ENCODE data around the gene ITGA11.

ITGA11 gene

DNA sequence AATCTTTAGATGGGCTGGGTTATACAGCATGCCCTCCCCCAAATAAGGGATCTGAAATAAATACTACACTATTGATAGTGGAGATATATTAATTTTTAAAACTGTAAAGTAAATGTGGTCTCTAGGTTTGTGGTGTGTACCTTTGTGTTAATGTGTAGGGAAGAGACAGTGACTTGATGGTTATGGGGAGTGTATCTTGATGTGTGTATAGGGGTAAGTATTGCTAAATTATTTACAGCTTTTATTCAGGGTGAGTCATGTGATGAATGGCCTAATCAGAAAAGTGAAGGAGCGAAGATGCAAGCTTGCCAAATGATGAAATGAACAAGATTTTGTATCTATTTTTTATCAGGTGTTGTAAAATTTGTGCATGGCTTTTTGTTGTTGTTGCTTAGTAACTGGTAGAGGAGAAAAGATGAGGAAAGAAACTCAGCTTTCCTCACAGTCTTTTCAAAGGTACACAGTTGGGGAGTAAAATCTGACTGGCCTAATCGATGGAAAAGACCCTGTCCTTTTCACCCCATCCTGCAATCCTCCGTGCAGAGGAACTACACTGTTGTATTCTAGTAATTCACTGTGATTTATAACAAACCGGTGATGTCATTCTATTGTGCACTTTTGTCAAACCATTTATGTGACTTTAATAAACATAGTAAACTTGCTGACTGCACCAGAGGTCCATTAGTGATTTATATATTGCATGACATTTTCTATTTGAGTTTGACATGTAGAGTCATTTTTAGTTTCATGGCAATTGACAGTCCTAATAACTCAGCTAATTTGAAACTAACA, 136.8 kb downstream of the ITGA11 start:
- no peak for DNase-seq (ENCODE audit: low read depth in 3 of 3, low spot score in 1 of 3)

DNA sequence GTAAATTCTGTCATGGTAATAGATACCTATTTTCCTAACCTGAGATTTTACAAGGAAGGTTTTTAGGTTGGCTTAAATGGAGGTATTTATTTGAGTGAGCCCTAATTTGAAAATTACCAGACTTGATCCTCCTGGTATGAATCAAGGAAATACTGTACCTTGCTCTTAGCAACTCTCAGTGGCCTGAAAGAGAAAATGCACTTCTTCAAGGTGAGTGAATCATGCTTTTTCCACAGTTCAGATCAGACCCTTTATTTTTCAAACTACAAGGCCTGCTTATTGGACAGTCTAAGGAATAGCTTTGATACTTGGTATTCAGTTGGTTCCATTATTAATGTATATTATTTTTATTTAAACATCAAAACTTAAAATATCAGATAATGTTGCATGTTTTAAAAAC, 139.0 kb downstream of the ITGA11 start:
- DNase-seq (ENCODE audit: low read depth in 3 of 3, low spot score in 1 of 3): no peak

DNA sequence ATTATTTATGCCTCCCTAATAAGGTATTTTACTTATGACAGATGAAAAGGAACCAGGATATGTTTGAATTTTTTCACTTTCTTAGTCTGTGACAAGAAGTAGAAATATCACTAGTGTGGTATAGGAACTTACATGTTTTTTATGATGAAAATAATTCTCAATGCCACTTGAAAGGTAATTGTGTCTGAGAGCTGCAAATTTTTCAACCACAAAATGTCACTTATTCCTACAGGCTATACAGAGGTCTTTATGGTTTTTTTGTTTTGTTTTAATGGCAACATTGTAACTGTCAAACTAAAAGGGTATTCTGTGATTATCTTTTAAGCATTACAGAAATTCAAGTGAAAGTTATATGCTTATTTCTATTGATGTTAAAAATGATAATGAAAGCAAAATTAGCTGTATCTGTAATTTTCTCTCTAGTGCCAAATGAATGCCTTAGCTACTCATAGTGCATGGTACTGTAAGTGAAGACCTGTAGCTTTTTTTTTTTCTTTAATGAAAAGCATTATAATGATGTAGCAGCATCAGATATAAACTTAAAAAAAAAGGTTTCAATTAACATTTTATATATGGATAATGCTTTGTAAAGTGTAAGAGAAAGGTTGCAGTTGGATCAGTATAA, 139.7 kb downstream of the ITGA11 start:
- DNase-seq (ENCODE audit: low read depth in 3 of 3, low spot score in 1 of 3): no peak

DNA sequence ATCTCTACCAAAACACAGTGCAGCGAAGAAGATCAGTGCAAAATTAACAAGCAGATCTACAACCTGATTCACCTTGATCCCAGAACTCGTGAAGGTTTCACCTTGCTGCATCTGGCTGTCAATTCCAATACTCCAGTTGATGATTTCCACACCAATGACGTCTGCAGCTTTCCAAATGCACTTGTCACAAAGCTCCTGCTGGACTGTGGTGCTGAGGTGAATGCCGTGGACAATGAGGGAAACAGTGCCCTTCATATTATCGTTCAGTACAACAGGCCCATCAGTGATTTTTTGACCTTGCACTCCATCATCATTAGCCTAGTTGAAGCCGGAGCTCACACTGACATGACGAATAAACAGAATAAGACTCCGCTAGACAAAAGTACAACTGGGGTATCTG, 141.2 kb downstream of the ITGA11 start:
- DNase-seq (ENCODE audit: low read depth in 3 of 3, low spot score in 1 of 3): no peak

DNA sequence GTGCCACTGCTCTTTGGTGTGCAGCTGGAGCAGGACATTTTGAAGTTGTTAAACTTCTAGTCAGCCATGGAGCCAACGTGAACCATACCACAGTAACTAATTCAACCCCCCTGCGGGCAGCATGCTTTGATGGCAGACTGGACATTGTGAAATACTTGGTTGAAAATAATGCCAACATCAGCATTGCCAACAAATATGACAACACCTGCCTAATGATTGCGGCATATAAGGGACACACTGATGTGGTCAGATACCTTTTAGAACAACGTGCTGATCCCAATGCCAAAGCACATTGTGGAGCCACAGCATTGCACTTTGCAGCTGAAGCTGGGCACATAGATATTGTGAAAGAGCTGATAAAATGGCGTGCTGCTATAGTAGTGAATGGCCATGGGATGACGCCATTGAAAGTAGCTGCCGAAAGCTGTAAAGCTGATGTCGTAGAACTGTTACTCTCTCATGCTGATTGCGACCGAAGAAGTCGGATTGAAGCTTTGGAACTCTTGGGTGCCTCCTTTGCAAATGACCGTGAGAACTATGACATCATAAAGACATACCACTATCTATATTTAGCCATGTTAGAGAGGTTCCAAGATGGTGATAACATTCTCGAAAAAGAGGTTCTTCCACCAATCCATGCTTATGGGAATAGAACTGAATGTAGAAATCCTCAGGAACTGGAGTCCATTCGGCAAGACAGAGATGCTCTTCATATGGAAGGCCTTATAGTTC, 142.2 kb downstream of the ITGA11 start:
- no peak for DNase-seq (ENCODE audit: low read depth in 3 of 3, low spot score in 1 of 3)

DNA sequence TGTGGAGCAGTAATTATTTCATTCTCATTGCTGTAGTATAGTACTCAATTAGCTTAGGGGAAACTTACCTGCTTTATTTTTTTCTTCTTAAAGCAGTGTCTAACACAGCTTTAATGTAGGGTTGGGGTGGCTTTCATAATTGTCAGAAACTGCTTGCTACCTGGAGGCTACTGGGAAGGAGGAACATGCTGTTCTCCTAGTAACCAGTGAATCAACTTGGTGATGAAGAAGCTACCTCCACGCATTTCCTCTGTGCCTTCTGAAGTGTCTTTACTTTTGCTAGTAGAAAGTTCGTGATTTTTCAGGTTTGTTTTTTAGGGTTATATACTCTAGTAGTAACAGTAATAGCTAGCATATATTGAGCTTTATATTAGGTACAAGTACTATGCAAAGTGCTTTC, 142.9 kb downstream of the ITGA11 start:
- DNase-seq (ENCODE audit: low read depth in 3 of 3, low spot score in 1 of 3): no peak

DNA sequence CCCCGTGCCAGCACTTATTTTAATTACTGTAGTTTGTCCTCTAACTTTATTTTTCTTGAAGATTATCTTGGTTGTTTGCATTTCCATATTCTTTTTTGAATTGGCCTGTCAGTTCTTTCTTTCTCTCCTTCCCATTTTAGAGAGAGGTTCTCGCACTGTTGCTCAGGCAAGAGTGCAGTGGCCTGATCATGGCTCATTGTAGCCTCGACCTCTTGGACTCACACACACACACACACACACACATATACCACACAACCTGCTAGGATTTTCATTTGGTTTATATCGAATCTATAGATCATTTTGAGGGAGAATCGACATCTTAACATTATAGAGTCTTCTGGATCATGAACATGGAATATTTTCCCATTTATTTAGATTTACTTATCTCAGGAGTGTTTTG, 145.7 kb downstream of the ITGA11 start:
- no peak for DNase-seq (ENCODE audit: low read depth in 3 of 3, low spot score in 1 of 3)

DNA sequence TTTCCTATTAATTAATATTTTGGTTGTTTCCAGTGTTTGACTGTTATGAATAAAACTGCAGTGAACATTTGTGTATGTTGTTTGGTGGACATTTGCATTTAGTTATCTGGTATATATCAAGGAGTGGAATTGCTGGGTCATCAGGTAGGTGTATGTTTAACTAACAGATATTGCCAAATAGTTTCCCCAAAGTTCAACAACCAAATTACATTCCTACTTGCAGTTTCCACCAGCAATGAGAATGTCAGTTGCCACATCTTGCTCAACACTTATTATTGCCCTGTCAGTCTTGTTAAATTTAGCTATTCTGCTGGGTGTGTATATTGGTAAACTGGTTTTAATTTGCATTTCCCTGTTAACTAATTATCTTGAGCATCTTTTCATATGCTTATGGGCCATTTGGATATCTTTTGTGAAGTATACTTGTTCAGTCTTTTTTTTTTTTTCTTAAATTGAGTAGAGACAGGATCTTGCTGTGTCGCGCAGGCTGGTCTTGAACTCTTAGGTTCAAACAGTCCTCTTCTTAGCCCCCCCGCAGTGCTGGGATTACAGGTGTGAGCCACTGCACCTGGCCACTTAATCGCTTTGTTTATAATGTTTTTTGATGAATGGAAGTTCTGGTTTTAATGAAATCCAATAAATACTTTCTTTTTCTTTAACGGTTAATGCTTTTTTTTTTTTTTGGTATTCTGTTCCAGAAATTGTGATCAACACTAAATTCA, 146.5 kb downstream of the ITGA11 start:
- DNase-seq (ENCODE audit: low read depth in 3 of 3, low spot score in 1 of 3): no peak

DNA sequence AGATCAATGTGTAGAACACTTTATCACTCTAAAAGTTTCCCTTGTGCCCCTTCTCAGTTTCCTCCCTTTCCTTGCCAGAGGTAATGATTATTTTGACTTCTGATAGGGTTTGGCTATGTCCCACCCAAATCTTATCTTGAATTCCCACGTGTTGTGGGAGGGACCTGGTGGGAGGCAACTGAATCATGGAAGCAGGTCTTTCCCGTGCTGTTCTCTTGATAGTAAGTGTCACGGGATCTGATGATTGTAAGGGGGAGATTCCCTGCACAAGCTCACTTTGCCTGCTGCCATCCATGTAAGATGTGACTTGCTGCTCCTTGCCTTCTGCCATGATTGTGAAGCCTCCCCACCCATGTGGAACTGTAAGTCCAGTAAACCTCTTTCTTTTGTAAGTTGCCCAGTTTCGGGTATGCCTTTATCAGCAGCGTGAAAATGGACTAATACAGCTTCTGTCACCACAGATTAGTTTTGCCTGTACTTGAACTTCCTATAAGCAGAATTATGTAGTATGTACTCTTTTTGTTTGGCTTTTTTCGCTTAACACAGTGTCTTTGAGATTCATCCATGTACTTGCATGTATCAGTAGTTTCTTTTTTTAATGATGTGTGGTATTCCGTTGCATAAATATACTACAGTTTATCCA, 147.2 kb downstream of the ITGA11 start:
- no peak for DNase-seq (ENCODE audit: low read depth in 3 of 3, low spot score in 1 of 3)

DNA sequence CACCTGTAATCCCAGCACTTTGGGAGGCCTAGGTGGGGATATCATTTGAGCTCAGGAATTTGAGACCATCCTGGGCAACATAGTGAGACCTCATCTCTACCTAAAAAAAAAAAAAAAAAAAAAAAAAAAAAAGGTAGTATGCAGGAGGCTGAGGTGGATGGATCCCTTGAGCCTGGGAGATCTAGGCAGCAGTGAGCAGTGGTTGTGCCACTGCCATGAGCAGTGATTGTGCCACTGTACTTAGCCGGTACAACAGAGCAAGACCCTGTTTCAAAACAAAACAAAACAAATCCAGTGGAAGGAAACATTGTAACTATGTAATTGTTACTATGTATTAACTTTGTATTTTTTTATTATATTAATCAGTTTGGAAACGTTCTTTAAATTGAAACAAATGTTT, 148.6 kb downstream of the ITGA11 start:
- no peak for DNase-seq (ENCODE audit: low read depth in 3 of 3, low spot score in 1 of 3)

DNA sequence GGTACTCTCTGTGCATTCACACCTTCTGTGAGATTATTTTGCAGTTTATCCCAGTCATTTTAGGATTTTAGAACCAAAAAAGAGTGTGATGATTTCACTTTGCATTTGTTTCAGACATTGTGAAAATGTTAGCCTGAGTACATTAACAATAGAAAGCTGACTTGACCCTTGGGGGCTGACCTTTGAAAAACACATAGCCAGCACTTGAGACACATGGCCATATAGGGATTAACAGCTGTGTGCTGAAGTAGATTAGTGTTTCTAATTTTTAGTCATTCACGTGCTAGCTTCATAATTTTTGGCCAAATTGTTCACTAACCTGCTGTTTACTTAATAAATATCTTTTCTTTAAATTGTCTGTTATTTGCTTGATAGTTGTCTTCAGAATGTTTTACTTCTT, 151.0 kb downstream of the ITGA11 start:
- no peak for DNase-seq (ENCODE audit: low read depth in 3 of 3, low spot score in 1 of 3)

DNA sequence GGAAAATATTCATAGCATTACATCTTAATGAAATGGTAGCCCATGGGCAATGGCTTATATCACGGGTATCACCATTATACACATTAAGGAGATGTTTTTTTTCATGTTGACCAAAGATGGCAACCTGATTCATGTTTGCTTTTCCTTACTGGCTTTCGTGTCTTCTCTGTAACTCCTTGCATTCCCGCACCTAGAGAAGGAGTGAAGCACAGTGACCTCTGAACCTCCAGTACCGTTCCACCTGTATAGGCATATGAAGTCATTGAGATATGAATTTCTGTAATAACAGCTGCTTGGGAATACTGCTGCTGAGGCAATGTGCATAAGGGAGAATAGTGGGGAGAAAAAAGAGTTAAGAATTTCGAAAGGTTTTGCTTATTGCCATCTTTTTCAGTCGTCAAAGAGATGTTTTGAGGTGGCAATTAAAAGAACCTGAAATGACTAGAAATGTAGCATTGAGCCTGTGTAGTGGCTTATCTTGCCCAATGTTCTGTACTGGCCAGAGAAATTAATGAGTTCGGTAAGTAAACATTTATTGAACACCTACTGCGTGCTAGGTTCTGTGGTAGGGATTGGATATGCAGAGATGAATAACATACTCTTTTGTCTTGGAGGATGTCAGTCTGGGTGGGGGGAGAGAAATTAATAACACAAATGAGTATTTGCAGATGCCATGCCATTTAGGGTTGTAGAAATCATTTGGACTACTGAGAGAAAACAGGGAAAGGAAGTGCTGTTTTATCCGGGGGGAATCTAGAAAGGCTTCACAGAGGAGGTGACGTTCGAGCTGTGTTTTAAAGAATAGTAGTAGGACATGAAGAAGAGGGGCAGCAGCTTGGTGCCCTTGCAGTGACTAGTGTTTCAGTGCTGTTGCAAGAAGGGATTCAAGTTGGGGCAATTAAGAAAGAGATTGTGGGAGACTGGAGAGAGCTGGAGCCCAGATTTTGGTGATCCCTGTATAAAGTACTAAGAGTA, 151.9 kb downstream of the ITGA11 start:
- no peak for DNase-seq (ENCODE audit: low read depth in 3 of 3, low spot score in 1 of 3)

DNA sequence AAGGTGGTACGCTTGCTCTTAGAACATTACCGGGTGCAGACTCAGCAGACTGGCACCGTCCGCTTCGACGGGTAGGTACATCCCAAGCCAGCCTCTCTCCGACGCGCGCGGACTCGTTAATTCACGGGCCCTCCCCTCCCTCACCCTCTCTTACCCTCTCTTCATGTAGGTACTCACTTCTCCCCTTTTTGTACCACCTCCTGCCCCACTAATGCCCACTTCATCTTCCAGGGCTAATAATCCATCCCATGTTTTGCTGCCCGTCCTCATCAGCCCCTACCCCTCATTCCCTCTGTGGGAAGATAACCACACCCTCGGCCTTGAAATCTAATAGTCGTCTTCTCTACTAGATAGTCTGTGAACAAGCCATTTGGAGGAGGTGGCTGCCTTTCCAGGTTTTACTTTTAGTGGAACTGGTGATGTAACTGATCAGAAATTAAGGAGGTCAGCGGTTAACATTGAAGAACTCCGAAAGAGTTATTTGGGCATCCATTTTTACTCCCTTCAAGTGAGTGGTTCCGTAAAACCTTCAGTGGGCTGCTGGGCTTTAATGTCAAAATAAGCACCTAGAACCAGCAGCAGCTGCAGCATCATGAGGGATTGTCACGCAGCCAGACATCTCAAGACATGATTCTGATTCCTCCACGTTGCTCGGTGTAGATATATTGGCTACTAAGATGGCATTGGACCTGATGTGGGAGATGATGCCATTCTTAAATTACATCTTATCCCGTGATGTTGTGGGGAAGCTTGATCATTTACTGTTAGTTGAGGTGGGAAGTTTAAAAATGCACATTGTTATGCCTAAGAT, 153.2 kb downstream of the ITGA11 start:
- DNase-seq (ENCODE audit: low read depth in 3 of 3, low spot score in 1 of 3): no peak

DNA sequence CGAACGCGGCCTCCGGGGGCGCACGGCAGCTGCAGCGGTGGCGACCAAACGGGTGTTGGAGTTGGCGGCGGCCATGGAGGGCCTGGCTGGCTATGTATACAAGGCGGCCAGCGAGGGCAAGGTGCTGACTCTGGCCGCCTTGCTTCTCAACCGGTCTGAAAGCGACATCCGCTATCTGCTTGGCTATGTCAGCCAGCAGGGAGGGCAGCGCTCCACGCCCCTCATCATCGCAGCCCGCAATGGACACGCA, 153.7 kb downstream of the ITGA11 start:
- DNase-seq (ENCODE audit: low read depth in 3 of 3, low spot score in 1 of 3): no peak

DNA sequence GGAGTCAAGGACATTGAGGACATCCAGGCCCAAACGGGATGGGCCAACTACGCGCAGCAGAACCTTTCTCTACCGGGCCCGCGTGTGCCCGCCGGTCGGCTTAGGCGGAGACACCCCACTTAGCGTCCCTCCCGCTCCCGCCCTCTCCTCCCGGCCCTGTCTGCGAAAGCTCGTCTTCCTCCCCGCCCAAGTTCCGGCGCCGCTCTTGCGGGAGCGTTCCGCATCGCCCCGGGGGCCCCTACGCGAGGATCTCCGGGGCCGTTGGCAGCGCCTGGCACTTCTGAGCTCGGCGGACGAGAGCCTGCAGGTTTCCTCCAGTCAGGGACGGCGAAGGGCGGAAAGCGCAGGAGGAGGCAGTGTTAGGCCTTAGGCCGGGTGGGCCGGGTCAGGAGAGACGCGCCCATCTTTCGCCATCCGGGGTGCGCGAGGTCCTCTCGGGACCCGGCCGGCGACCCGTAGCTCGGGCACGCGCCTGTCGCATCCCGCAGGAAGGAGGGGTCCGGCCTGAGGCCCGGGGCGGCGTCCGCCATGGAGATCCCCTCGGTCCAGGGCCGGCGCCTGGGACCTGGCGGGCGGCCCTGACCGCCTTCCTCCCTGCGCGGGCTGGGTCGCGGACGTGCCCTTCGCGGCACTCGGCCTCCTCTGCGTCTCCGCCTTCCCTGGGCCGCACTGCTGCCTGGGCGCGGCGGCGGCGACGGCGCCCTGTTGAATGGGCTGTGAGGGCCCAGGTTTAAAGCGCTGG, 154.2 kb downstream of the ITGA11 start, which contains the start of gene FEM1B:
Gene FEM1B (plus strand): TSS at position 143 of the 742 bp plus-strand sequence. CDS start 673 bp downstream, outside the sequence.
- peak; percentile 68 to 86 (median 77) for DNase-seq (ENCODE audit: low read depth in 3 of 3, low spot score in 1 of 3)

DNA sequence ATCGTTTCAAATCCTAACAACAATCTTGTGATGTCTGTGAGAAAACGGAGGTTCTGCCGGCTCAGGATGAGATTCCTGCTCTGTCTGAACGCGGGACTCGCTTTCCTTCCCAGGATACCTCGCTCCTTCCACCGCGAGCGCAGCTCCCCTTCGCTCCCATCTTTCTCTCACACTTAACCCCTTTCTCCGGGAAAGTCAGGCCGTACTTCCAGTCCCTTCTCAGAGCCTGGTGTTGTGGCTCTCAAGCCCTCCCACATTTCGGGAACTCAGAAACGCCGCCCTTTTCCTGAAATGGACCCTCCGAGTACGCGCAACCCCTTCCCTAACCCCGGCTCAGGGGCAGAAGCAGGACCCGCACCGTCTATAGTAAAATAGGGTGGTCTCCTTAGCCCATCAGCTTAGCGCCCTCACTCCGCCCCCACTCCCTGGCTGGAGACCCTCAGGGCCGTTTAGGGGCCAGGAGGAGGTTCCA, 154.8 kb downstream of the ITGA11 start:
- peak in 1 of 3 donors; percentile 15 for DNase-seq (ENCODE audit: low read depth in 3 of 3, low spot score in 1 of 3)

DNA sequence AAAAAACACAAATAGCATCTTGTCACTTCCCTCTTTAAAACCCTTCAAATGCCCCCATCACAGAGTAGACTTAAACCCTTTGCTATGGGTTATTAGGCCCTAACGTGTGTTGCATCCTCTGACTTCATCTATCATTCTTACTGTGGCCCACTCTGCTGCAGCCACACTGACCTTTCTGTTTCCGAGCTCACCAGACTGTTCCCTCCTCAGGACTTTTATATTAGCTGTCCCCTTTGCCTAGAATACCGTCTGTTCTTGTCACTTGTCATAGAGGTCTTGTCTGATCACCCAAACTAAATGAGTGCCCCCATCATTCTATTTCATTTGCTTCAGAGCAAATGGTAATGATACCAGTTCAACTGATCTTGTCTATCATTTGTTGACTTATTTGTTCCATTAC, 155.3 kb downstream of the ITGA11 start:
- no peak for DNase-seq (ENCODE audit: low read depth in 3 of 3, low spot score in 1 of 3)

DNA sequence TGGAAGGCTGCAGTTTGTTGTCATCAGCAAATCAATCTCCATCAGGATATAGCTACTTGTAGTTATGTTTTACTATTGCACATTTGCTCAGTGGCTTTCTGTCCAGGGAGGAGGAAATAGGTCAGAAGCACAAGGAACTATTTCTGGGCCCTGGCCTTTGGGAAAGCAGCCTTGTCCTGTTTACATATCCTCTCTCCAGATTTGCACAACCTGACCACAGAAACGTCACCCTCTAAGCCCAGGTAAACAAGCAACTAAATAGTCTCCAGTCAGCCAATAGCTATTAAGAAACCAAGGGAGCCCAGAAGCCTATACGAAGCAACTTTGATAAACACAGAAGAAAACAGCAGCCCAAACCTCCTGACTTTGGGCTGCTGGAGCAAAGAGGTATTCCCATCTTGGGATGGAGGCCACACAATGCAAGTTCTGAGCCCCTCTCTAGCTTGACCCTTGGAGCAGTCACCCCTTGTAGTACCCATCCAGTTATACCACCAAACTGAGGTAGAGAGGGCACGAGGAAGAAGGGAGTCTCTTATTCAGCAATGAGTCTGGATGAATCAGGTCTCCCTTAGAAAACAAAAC, 156.7 kb downstream of the ITGA11 start:
- DNase-seq (ENCODE audit: low read depth in 3 of 3, low spot score in 1 of 3): no peak
